Gastroesophageal sphincter (tissue), 3 donors: ENCODE measurements around the gene NUAK2.

Experiments used
- EP300 ChIP-seq: sonication (generic); formaldehyde crosslinking; IDR thresholded peaks from one replicate; pipeline ENCODE4 v1.6.1; 2017; ENCODE audit warnings: antibody characterized with exemption, mild to moderate bottlenecking
- POLR2A ChIP-seq, 2 donors: fragments of 450-650 bp; IDR thresholded peaks; one replicate each; pipeline ENCODE4 v1.6.1; 2017; ENCODE audit warnings: antibody characterized with exemption in 2 of 2, mild to moderate bottlenecking in 2 of 2, moderate library complexity in 1 of 2
- POLR2AphosphoS5 ChIP-seq: sonication (generic); formaldehyde crosslinking; IDR thresholded peaks from one replicate; pipeline ENCODE4 v1.6.1; 2017; ENCODE audit warnings: antibody characterized with exemption
- TF ChIP-seq, protein P1 (sequence below), 4 experiments: fragments of 200-600 bp in 2 of 4; fragments of 450-650 bp in 2 of 4; sonication (generic) in 1 of 4; IDR thresholded peaks; one replicate each; pipeline ENCODE4 v1.5.1; 2017 to 2019; ENCODE audit warnings: antibody characterized with exemption in 4 of 4, mild to moderate bottlenecking in 2 of 4, moderate library complexity in 2 of 4

- TF ChIP-seq POLR2A (IDR thresholded peaks at IDR 0.05) (no peak), EP300 (no peak), POLR2AphosphoS5 (no peak)
- TF ChIP-seq, protein P1, sequence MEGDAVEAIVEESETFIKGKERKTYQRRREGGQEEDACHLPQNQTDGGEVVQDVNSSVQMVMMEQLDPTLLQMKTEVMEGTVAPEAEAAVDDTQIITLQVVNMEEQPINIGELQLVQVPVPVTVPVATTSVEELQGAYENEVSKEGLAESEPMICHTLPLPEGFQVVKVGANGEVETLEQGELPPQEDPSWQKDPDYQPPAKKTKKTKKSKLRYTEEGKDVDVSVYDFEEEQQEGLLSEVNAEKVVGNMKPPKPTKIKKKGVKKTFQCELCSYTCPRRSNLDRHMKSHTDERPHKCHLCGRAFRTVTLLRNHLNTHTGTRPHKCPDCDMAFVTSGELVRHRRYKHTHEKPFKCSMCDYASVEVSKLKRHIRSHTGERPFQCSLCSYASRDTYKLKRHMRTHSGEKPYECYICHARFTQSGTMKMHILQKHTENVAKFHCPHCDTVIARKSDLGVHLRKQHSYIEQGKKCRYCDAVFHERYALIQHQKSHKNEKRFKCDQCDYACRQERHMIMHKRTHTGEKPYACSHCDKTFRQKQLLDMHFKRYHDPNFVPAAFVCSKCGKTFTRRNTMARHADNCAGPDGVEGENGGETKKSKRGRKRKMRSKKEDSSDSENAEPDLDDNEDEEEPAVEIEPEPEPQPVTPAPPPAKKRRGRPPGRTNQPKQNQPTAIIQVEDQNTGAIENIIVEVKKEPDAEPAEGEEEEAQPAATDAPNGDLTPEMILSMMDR (IDR thresholded peaks at IDR 0.05), result no peak
Measured at GRCh38 chr1:205303247-205303888, 18.2 kb downstream of the NUAK2 start.
